Activated B cell treated with CpG ODN at 0.5 μM for 24 hours (primary cell): ENCODE results near the gene ZNF32. TPM values are rescaled to one million over a fixed set of nuclear protein-coding genes. Genes with fewer than 3 reads are reported as not detected.

Experiments used
- ATAC-seq: fragments of 200-7000 bp; cut with Tn5 transposase; one replicate; pipeline ENCODE4 v1.10.0; 2021; ENCODE audit warnings: low read depth, mild to moderate bottlenecking, moderate library complexity
- CTCF ChIA-PET: fragments of 350-600 bp; sonication (Branson Sonifier 250); formaldehyde crosslinking; loops from one replicate; lab custom pipeline; 2021; ENCODE audit warnings: antibody characterized with exemption; lab: Charles Lee
- POLR2A ChIA-PET: fragments of 350-600 bp; sonication (Branson Sonifier 250); formaldehyde crosslinking; loops from one replicate; lab custom pipeline; 2021; ENCODE audit warnings: antibody characterized with exemption; lab: Charles Lee
- DNase-seq: peaks from one replicate; pipeline ENCODE4 v3.0.0; 2022
- H3K27ac Mint-ChIP-seq: one replicate; pipeline ENCODE4 v1.8.0; 2020; ENCODE audit warnings: mixed read lengths
- H3K27me3 Mint-ChIP-seq: one replicate; pipeline ENCODE4 v1.8.0; 2021; ENCODE audit warnings: mixed read lengths
- H3K36me3 Mint-ChIP-seq: one replicate; pipeline ENCODE4 v1.8.0; 2021; ENCODE audit warnings: low read depth, mixed read lengths
- H3K4me1 Mint-ChIP-seq: one replicate; pipeline ENCODE4 v1.8.0; 2021; ENCODE audit warnings: mixed read lengths
- H3K4me3 Mint-ChIP-seq: one replicate; pipeline ENCODE4 v1.8.0; 2020; ENCODE audit warnings: mild to moderate bottlenecking, mixed read lengths
- H3K9me3 Mint-ChIP-seq: one replicate; pipeline ENCODE4 v1.8.0; 2020; ENCODE audit warnings: mixed read lengths
- CTCF ChIP-seq: fragments of 200-600 bp; IDR thresholded peaks from one replicate; pipeline ENCODE4 v1.8.0; 2022; ENCODE audit warnings: antibody characterized with exemption, mild to moderate bottlenecking
- intact Hi-C: fragments of 100-400 bp; cut with micrococcal nuclease; formaldehyde crosslinking; loops from one replicate; pipeline ENCODE4 v1.15.1; 2024
- total RNA-seq: library from RNA; stranded (reverse); gene quantifications from 2 replicates; pipeline ENCODE4 v1.2.3, GENCODE V29; 2022

Gene ZNF32
- total RNA-seq, 1 donor from 2014 or later = 30.1 TPM

DNA sequence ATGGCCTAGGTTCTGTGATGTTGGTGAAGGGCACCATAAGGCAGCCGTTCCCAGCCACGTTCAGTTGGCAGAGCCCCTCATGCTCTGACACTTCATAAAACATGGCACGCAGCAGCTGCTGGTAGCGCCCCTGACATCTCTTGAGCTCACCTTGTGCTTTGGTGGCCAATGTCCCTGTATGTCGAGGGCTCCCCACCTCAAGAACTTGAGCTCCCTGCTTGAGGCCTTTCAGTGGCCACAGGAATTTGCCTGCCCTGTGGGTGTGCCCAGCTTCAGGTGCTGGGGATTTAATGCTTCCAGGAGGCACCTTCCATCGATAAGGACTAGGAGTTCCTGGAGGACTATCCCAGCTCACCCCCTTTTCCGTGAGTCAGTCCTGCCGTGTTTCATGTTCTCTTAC lies 9.5 kb upstream of the ZNF32 start:
- intact Hi-C loops = no loop called here
- ChIA-PET CTCF (interaction anchor here (1.1 kb wide), 1 partner anchor 12 kb away, joined by 3 read pairs; no protein-coding TSS in a partner anchor), POLR2A (no interaction called here)
- TF ChIP-seq CTCF = no peak
- no peak overlapping the region for H3K4me3 Mint-ChIP-seq
- peaks cover 5% of the 10 kb centered on the region for H3K9me3 Mint-ChIP-seq
- no peak overlapping the region for H3K27ac Mint-ChIP-seq
- DNase-seq (no peak), ATAC-seq (no peak)
- no peaks in the 10 kb centered on the region for H3K36me3 Mint-ChIP-seq
- H3K4me1 Mint-ChIP-seq = no peaks in the 10 kb centered on the region
- H3K27me3 Mint-ChIP-seq = peaks cover 16% of the 10 kb centered on the region

DNA sequence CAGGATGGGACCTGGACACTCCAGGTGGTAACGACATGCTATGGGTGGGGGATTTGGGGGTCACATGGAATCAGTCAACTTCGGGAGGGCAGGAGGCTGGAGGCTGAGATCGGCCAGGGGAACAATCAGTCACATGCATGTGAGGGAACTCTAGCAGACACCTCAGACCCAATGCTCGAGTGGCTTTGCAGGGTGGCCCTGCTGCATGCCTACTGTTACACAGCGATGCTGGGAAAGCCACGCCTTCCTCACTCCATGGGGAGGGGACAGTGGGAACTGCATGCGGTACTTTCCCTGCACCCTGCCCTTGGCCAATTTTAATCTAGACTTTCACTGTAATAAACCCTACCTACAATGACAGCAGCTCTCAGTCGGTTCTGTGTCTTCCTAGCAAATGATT lies 6.6 kb upstream of the ZNF32 start:
- no peak overlapping the region for H3K4me3 Mint-ChIP-seq
- CTCF ChIA-PET = no interaction called here
- H3K4me1 Mint-ChIP-seq = no peaks in the 10 kb centered on the region
- TF ChIP-seq CTCF = no peak
- peaks cover 13% of the 10 kb centered on the region for H3K27me3 Mint-ChIP-seq
- no peak for DNase-seq
- H3K27ac Mint-ChIP-seq = no peak overlapping the region
- intact Hi-C loops = no loop called here
- no peaks in the 10 kb centered on the region for H3K36me3 Mint-ChIP-seq
- no peaks in the 10 kb centered on the region for H3K9me3 Mint-ChIP-seq
- no peak for ATAC-seq
- POLR2A ChIA-PET = no interaction called here

- no peak overlapping the region for H3K4me3 Mint-ChIP-seq
- ChIA-PET CTCF (no interaction called here), POLR2A (no interaction called here)
- no peak for TF ChIP-seq CTCF
- no peak for DNase-seq
- peaks cover 13% of the 10 kb centered on the region for H3K27me3 Mint-ChIP-seq
- intact Hi-C loops = no loop called here
- H3K4me1 Mint-ChIP-seq = peaks cover 6% of the 10 kb centered on the region
- H3K9me3 Mint-ChIP-seq = no peaks in the 10 kb centered on the region
- no peak overlapping the region for H3K27ac Mint-ChIP-seq
- H3K36me3 Mint-ChIP-seq = peaks cover 2% of the 10 kb centered on the region
- no peak for ATAC-seq
Observed at GRCh38 chr10:43653746-43654145, 5.1 kb upstream of the ZNF32 start.

DNA sequence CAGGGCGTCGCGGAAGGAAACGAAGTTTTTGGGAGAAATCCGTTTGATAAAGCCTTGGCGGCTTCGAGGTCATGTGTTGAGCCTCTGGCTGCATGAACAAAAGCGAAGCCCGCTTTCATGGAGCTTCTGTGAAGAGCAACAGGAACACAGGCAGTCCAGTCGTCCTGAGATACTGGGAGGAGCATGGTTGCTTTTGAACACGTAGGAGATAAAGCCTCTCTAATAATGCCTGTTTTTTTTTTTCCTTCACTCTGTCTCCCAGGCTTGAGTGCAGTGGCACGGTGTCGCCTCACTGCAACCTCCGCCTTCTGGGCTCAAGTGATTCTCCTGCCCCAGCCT lies 473 bp upstream of the ZNF32 start:
- DNase-seq (no peak), ATAC-seq (no peak)
- H3K36me3 Mint-ChIP-seq = peaks cover 30% of the 10 kb centered on the region
- H3K27me3 Mint-ChIP-seq = peaks cover 4% of the 10 kb centered on the region
- peaks cover 20% of the 10 kb centered on the region for H3K4me1 Mint-ChIP-seq
- intact Hi-C loops = loop anchor here (2.0 to 5.0 kb wide), 5 partner anchors 42 to 1352 kb away; partner anchors contain the start of genes CSGALNACT2, HNRNPF, ZNF22 and ZNF33B
- ChIA-PET CTCF (interaction anchor here (1.5 kb wide), 1 partner anchor 21 kb away, joined by 3 read pairs; no protein-coding TSS in a partner anchor), POLR2A (interaction anchor here (0.6 to 1.9 kb wide), 7 partner anchors 42 to 511 kb away, joined by 3 to 11 read pairs (median 5); partner anchors contain the start of genes CSGALNACT2, HNRNPF, ZNF239 and ZNF485)
- peak overlapping the region; percentile 77 for H3K27ac Mint-ChIP-seq
- no peak for TF ChIP-seq CTCF
- H3K4me3 Mint-ChIP-seq = peak overlapping the region; percentile 94
- peaks cover 13% of the 10 kb centered on the region for H3K9me3 Mint-ChIP-seq

GRCh38 chr10:43648095-43648397 lies 635 bp downstream of the ZNF32 start:
- intact Hi-C loops = loop anchor here (1.0 to 5.0 kb wide), 11 partner anchors 42 to 1353 kb away; partner anchors contain the start of genes BMS1, CSGALNACT2, HNRNPF and ZNF22
- Mint-ChIP-seq H3K27ac (peak overlapping the region; percentile 76), H3K4me3 (peak overlapping the region; percentile 94), H3K27me3 (peaks cover 4% of the 10 kb centered on the region), H3K4me1 (peaks cover 20% of the 10 kb centered on the region), H3K36me3 (peaks cover 41% of the 10 kb centered on the region), H3K9me3 (peaks cover 14% of the 10 kb centered on the region)
- ATAC-seq = no peak
- no peak for DNase-seq
- POLR2A ChIA-PET = interaction anchor here (1.6 to 1.9 kb wide), 3 partner anchors 41 to 74 kb away, joined by 5 to 11 read pairs (median 6); partner anchors contain the start of genes ZNF239 and ZNF485
- CTCF ChIA-PET = interaction anchor here (1.5 kb wide), 1 partner anchor 22 kb away, joined by 3 read pairs; no protein-coding TSS in a partner anchor
- no peak for TF ChIP-seq CTCF
